SU-DHL-6 (cell line): Measurements from ENCODE around the gene TPD52L2.
"Not testable (repeated sequence)": the region's sequence is repeated elsewhere in the genome, so short reads cannot be mapped to it uniquely, and the experiment has no call there.

ENCODE experiments used
- H2AFZ ChIP-seq: fragments of 200-600 bp; sonication (generic); 2 replicates; pipeline ENCODE4 v1.6.1; 2014; ENCODE audit warnings: low read depth, mild to moderate bottlenecking, moderate library complexity, mixed read lengths, antibody characterized with exemption, low read length; ENCODE audit not compliant: severe bottlenecking
- H3F3A ChIP-seq: fragments of 200-600 bp; shearing (Covaris generic); 2 replicates; pipeline ENCODE4 v1.6.0; 2016; ENCODE audit warnings: antibody characterized with exemption, mild to moderate bottlenecking; ENCODE audit not compliant: insufficient read depth
- H3K27ac ChIP-seq: fragments of 200-600 bp; sonication (generic); 2 replicates; pipeline ENCODE4 v1.5.1; 2016; ENCODE audit warnings: low read depth, mild to moderate bottlenecking, low read length, moderate library complexity, mixed read lengths
- H3K27me3 ChIP-seq: fragments of 200-600 bp; sonication (generic), shearing (Covaris generic); 2 replicates; pipeline ENCODE4 v1.6.0; 2014; ENCODE audit warnings: mild to moderate bottlenecking, low read length
- H3K36me3 ChIP-seq: fragments of 200-600 bp; sonication (generic); 2 replicates; pipeline ENCODE4 v1.6.1; 2014; ENCODE audit warnings: mild to moderate bottlenecking, low read length, mixed read lengths
- H3K4me2 ChIP-seq: fragments of 300-600, 200-600 bp; shearing (Covaris generic), sonication (generic); 2 replicates; pipeline ENCODE4 v1.6.0; 2014; ENCODE audit warnings: low read length, low read depth, mild to moderate bottlenecking; ENCODE audit not compliant: poor library complexity, severe bottlenecking
- H3K4me3 ChIP-seq: fragments of 200-600 bp; sonication (generic); 2 replicates; pipeline ENCODE4 v1.5.1; 2014; ENCODE audit warnings: antibody characterized with exemption, low read length, mild to moderate bottlenecking, mixed read lengths; ENCODE audit not compliant: insufficient read depth, poor library complexity, severe bottlenecking
- H3K79me2 ChIP-seq: fragments of 200-600 bp; sonication (generic); 2 replicates; pipeline ENCODE4 v1.6.1; 2014; ENCODE audit warnings: mild to moderate bottlenecking, low read length, moderate library complexity; ENCODE audit not compliant: insufficient read depth
- H3K9ac ChIP-seq: fragments of 200-600 bp; sonication (generic); 2 replicates; pipeline ENCODE4 v1.7.0; 2014; ENCODE audit warnings: mild to moderate bottlenecking, low read length
- H3K9me2 ChIP-seq: fragments of 200-600 bp; sonication (generic); replicated peaks from 2 replicates; pipeline ENCODE4 v1.6.1; 2014; ENCODE audit warnings: low read length; ENCODE audit not compliant: insufficient read depth
- H3K9me3 ChIP-seq: fragments of 200-600 bp; sonication (generic); 2 replicates; pipeline ENCODE4 v1.6.1; 2014; ENCODE audit warnings: low read length, mixed read lengths; ENCODE audit not compliant: insufficient read depth
- H4K20me1 ChIP-seq: fragments of 200-600 bp; sonication (generic); 2 replicates; pipeline ENCODE4 v1.6.1; 2014; ENCODE audit warnings: low read depth, mild to moderate bottlenecking, antibody characterized with exemption, low read length, moderate library complexity, mixed read lengths
- CTCF ChIP-seq: fragments of 200-600 bp; sonication (generic); IDR thresholded peaks from one replicate; pipeline ENCODE4 v1.5.1; 2017; ENCODE audit warnings: antibody characterized with exemption, mild to moderate bottlenecking, low read length, moderate library complexity; ENCODE audit not compliant: insufficient read depth, poor library complexity, severe bottlenecking
- EZH2phosphoT487 ChIP-seq: fragments of 200-600 bp; sonication (generic), shearing (Covaris generic); conservative IDR thresholded peaks from 2 replicates; pipeline ENCODE4 v1.6.1; 2018; ENCODE audit warnings: mild to moderate bottlenecking, antibody characterized with exemption, low read length, moderate library complexity, mixed read lengths

Gene TPD52L2

GRCh38 chr20:63873477-63873971 is 8.5 kb downstream of the TPD52L2 start:
- H3K4me3 ChIP-seq: no peak overlapping the region
- H2AFZ ChIP-seq: no peak overlapping the region
- no peaks in the 10 kb centered on the region for H3K9me2 ChIP-seq
- no peaks in the 10 kb centered on the region for H3K79me2 ChIP-seq
- no peak overlapping the region for H3K9ac ChIP-seq
- H3K36me3 ChIP-seq: 0 out of 2 replicates have a peak, but pooled peaks cover 10% of the 10 kb centered on the region
- H3K27ac ChIP-seq: no peak overlapping the region
- TF ChIP-seq EZH2phosphoT487 (no peak), CTCF (no peak)
- H3F3A ChIP-seq: no peaks in the 10 kb centered on the region
- H3K27me3 ChIP-seq: no peaks in the 10 kb centered on the region
- no peaks in the 10 kb centered on the region for H4K20me1 ChIP-seq
- no peak overlapping the region for H3K4me2 ChIP-seq
- no peaks in the 10 kb centered on the region for H3K9me3 ChIP-seq

DNA sequence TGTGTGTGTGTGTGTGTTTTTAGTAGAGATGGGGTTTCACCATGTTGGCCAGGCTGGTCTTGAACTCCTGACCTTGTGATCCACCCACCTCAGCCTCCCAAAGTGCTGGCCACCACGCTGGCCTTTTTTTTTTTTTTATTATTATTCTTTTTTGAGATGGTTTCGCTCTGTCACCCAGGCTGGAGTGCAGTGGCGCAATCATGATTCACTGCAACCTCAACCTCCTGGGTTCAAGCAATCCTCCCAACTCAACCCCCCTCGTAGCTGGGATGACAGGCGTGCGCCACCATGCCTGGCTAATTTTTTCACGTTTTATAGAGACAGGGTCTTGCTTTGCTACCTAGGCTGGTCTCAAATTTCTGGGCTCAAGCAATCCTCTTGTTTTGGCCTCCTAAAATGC is 9.2 kb downstream of the TPD52L2 start:
- H3F3A ChIP-seq, H3K27ac ChIP-seq, H3K27me3 ChIP-seq, H3K79me2 ChIP-seq, H4K20me1 ChIP-seq, H3K9me2 ChIP-seq, H3K36me3 ChIP-seq, H3K9me3 ChIP-seq, H3K9ac ChIP-seq, H3K4me2 ChIP-seq, H3K4me3 ChIP-seq, H2AFZ ChIP-seq: not testable (repeated sequence)

- Histone ChIP-seq H4K20me1 (no peaks in the 10 kb centered on the region), H3K4me2 (no peak overlapping the region), H3K27ac (no peak overlapping the region), H3K9ac (no peak overlapping the region), H3K36me3 (0 out of 2 replicates have a peak, but pooled peaks cover 10% of the 10 kb centered on the region), H3F3A (peaks cover 10% of the 10 kb centered on the region; the same call in 1 of the 2 replicates), H3K9me2 (no peaks in the 10 kb centered on the region), H3K9me3 (no peaks in the 10 kb centered on the region), H3K79me2 (no peaks in the 10 kb centered on the region), H2AFZ (no peak overlapping the region), H3K4me3 (no peak overlapping the region), H3K27me3 (no peaks in the 10 kb centered on the region)
- TF ChIP-seq CTCF (no peak), EZH2phosphoT487 (no peak)
Measured at GRCh38 chr20:63876489-63877036, 11.5 kb downstream of the TPD52L2 start.

GRCh38 chr20:63877755-63878470 is 12.8 kb downstream of the TPD52L2 start:
- Histone ChIP-seq H3K36me3 (0 out of 2 replicates have a peak, but pooled peaks cover 10% of the 10 kb centered on the region), H4K20me1 (no peaks in the 10 kb centered on the region), H3K9me3 (no peaks in the 10 kb centered on the region)

More at GRCh38 chr20:63877755-63878470, 12.8 kb downstream of the TPD52L2 start:
- TF ChIP-seq CTCF: no peak
- no peak for TF ChIP-seq EZH2phosphoT487
- Histone ChIP-seq H3K4me2 (no peak overlapping the region), H3K27me3 (no peaks in the 10 kb centered on the region), H3K4me3 (no peak overlapping the region), H3K9ac (no peak overlapping the region), H3K9me2 (no peaks in the 10 kb centered on the region), H3K79me2 (no peaks in the 10 kb centered on the region), H3F3A (peaks cover 10% of the 10 kb centered on the region; the same call in 1 of the 2 replicates), H2AFZ (no peak overlapping the region), H3K27ac (no peak overlapping the region)
